Right hindlimb (tissue), 1 donor: ENCODE measurements around the gene OTOP3.

ENCODE experiments used
- DNase-seq: peaks from one replicate; pipeline ENCODE4 v3.0.0-alpha.2; 2018

OTOP3 gene

GRCh38 chr17:74917430-74917829 lies 18.3 kb upstream of the OTOP3 start:
- no peak for DNase-seq

- DNase-seq = no peak
Observed at GRCh38 chr17:74918906-74919305, 16.8 kb upstream of the OTOP3 start.

- no peak for DNase-seq
Observed at GRCh38 chr17:74919440-74920305, 16.0 kb upstream of the OTOP3 start.

GRCh38 chr17:74920306-74920620 lies 15.4 kb upstream of the OTOP3 start:
- no peak for DNase-seq

- DNase-seq = no peak
Observed at GRCh38 chr17:74920642-74921025, 15.1 kb upstream of the OTOP3 start.

- DNase-seq = no peak
Observed at GRCh38 chr17:74921026-74921681, 14.5 kb upstream of the OTOP3 start.

- no peak for DNase-seq
Observed at GRCh38 chr17:74921769-74922168, 13.9 kb upstream of the OTOP3 start.

GRCh38 chr17:74922172-74922571 lies 13.5 kb upstream of the OTOP3 start:
- no peak for DNase-seq

- DNase-seq = no peak
Observed at GRCh38 chr17:74922694-74923537, 12.8 kb upstream of the OTOP3 start, which contains the start of gene USH1G. TSS of gene USH1G (minus strand) at chr17:74923255. CDS start at chr17:74923073, 182 bp downstream.

GRCh38 chr17:74923538-74924249 lies 12.0 kb upstream of the OTOP3 start:
- DNase-seq = peak; percentile 56

GRCh38 chr17:74924250-74924948 lies 11.3 kb upstream of the OTOP3 start, which contains the start of gene OTOP2:
TSS of gene OTOP2 (plus strand) at chr17:74924273. CDS start at chr17:74924633, 360 bp downstream.
- DNase-seq = no peak

GRCh38 chr17:74925242-74925641 lies 10.5 kb upstream of the OTOP3 start:
- no peak for DNase-seq

GRCh38 chr17:74928786-74929185 lies 6.9 kb upstream of the OTOP3 start:
- DNase-seq = no peak

GRCh38 chr17:74930535-74931036 lies 5.1 kb upstream of the OTOP3 start:
- no peak for DNase-seq

GRCh38 chr17:74935048-74935447 lies 650 bp upstream of the OTOP3 start:
- no peak for DNase-seq

- no peak for DNase-seq
Observed at GRCh38 chr17:74936470-74936799, 737 bp downstream of the OTOP3 start.

GRCh38 chr17:74937064-74938051 lies 1.7 kb downstream of the OTOP3 start:
- DNase-seq = no peak

- no peak for DNase-seq
Observed at GRCh38 chr17:74938194-74938950, 2.7 kb downstream of the OTOP3 start.

- no peak for DNase-seq
Observed at GRCh38 chr17:74939534-74939933, 3.8 kb downstream of the OTOP3 start.
